A673 (cell line): Measurements from ENCODE around the gene HOXD1. TPM values are rescaled to one million over a fixed set of nuclear protein-coding genes. Genes with fewer than 3 reads are reported as not detected.
A peak's percentile ranks its signal among the peaks of the same experiment; 100 is the strongest.

Experiments used
- BruUV-seq: library from RNA; stranded (reverse); fragments of 400-500 nt; replicated peaks from 2 replicates; lab custom pipeline; 2021; lab: Mats Ljungman, UMichigan
- CTCF ChIA-PET: fragments of 300-600 bp; sonication (Branson Sonifier 250); formaldehyde crosslinking; loops from one replicate; lab custom pipeline; 2022; ENCODE audit warnings: antibody characterized with exemption; lab: Charles Lee
- POLR2A ChIA-PET: fragments of 300-600 bp; sonication (Branson Sonifier 250); formaldehyde crosslinking; loops from one replicate; lab custom pipeline; 2022; ENCODE audit warnings: antibody characterized with exemption; ENCODE audit not compliant: low non-redundant PET; lab: Charles Lee
- DNase-seq: peaks from one replicate; pipeline ENCODE4 v3.0.0-alpha.2; 2015; ENCODE audit warnings: low spot score
- H3K27ac ChIP-seq: fragments of 200-600 bp; sonication (generic); 2 replicates; pipeline ENCODE4 v1.5.1; 2016; ENCODE audit warnings: mixed run types, low read depth, mild to moderate bottlenecking, mixed read lengths, antibody characterized with exemption, low read length; ENCODE audit not compliant: poor library complexity, severe bottlenecking
- H3K27me3 ChIP-seq: fragments of 200-600 bp; sonication (generic); replicated peaks from 2 replicates; pipeline ENCODE4 v1.6.1; 2017; ENCODE audit warnings: mixed run types, low read depth, mild to moderate bottlenecking, mixed read lengths, antibody characterized with exemption, low read length; ENCODE audit not compliant: insufficient read depth, poor library complexity
- H3K36me3 ChIP-seq: fragments of 200-600 bp; sonication (generic); 2 replicates; pipeline ENCODE4 v1.6.1; 2016; ENCODE audit warnings: mixed run types, mild to moderate bottlenecking, mixed read lengths, antibody characterized with exemption, low read length; ENCODE audit not compliant: insufficient read depth, poor library complexity, severe bottlenecking
- H3K4me1 ChIP-seq: fragments of 200-600 bp; sonication (generic); 2 replicates; pipeline ENCODE4 v1.6.1; 2017; ENCODE audit warnings: mixed run types, mild to moderate bottlenecking, mixed read lengths, antibody characterized with exemption, low read length; ENCODE audit not compliant: insufficient read depth, poor library complexity, severe bottlenecking
- H3K4me3 ChIP-seq: fragments of 200-600 bp; sonication (generic); 2 replicates; pipeline ENCODE4 v1.5.1; 2016; ENCODE audit warnings: low read depth, mixed run types, mild to moderate bottlenecking, mixed read lengths, low read length; ENCODE audit not compliant: poor library complexity, severe bottlenecking
- H3K9me3 ChIP-seq: fragments of 200-600 bp; sonication (generic); 2 replicates; pipeline ENCODE4 v1.6.1; 2016; ENCODE audit warnings: mixed run types, low read depth, mild to moderate bottlenecking, mixed read lengths, antibody characterized with exemption, low read length; ENCODE audit not compliant: poor library complexity, severe bottlenecking
- CTCF ChIP-seq: fragments of 300-800, 200-600 bp; sonication (generic); conservative IDR thresholded peaks from 2 replicates; pipeline ENCODE4 v1.5.1; 2017; ENCODE audit warnings: low read depth, mild to moderate bottlenecking, antibody characterized with exemption, low read length, moderate library complexity, mixed read lengths
- EZH2 ChIP-seq: fragments of 200-600 bp; sonication (generic); IDR thresholded peaks from 2 replicates; pipeline ENCODE4 v1.6.1; 2017; ENCODE audit warnings: borderline replicate concordance, low read depth, mild to moderate bottlenecking, mixed read lengths, antibody characterized with exemption, low read length; ENCODE audit not compliant: poor library complexity, severe bottlenecking
- intact Hi-C: fragments of 100-400 bp; cut with micrococcal nuclease; formaldehyde crosslinking; loops from one replicate; pipeline ENCODE4 v1.10.0; 2022; ENCODE audit not compliant: unreplicated experiment
- total RNA-seq: library from RNA; stranded (reverse); gene quantifications from 2 replicates; pipeline ENCODE4 v1.2.3, GENCODE V29; 2021

HOXD1 gene
- total RNA-seq, 1 experiment from 2014 or later = not detected

GRCh38 chr2:176139661-176140512 lies 48.6 kb upstream of the HOXD1 start:
- TF ChIP-seq CTCF = no peak
- TF ChIP-seq EZH2 = no peak
- Histone ChIP-seq H3K4me1 (peaks cover 34% of the 10 kb centered on the region), H3K4me3 (peak overlapping the region; percentile 85), H3K36me3 (peaks cover 14% of the 10 kb centered on the region), H3K9me3 (no peaks in the 10 kb centered on the region), H3K27me3 (no peaks in the 10 kb centered on the region), H3K27ac (peak overlapping the region; percentile 98)
- intact Hi-C loops = loop anchor here (2.0 to 5.0 kb wide), 3 partner anchors 315 to 677 kb away; no protein-coding TSS in a partner anchor
- ChIA-PET POLR2A (interaction anchor here (0.5 to 0.7 kb wide), 5 partner anchors 8 to 539 kb away, joined by 3 to 8 read pairs (median 7); no protein-coding TSS in a partner anchor), CTCF (interaction anchor here (0.6 to 4.2 kb wide), 13 partner anchors 10 to 1009 kb away, joined by 3 to 35 read pairs (median 5); no protein-coding TSS in a partner anchor)
- no TSS peak for BruUV-seq
- DNase-seq = peak; percentile 55

GRCh38 chr2:176140513-176141317 lies 47.8 kb upstream of the HOXD1 start:
- DNase-seq = peak; percentile 94
- H3K36me3 ChIP-seq = peaks cover 19% of the 10 kb centered on the region
- ChIA-PET POLR2A (interaction anchor here (0.6 kb wide), 2 partner anchors 9 to 169 kb away, joined by 8 read pairs; no protein-coding TSS in a partner anchor), CTCF (interaction anchor here (0.6 to 4.2 kb wide), 7 partner anchors 8 to 1008 kb away, joined by 3 to 35 read pairs (median 7); no protein-coding TSS in a partner anchor)
- BruUV-seq = no TSS peak
- H3K27me3 ChIP-seq = no peaks in the 10 kb centered on the region
- H3K4me3 ChIP-seq = peak overlapping the region; percentile 85
- H3K9me3 ChIP-seq = no peaks in the 10 kb centered on the region
- TF ChIP-seq CTCF (peak; percentile 94), EZH2 (no peak)
- intact Hi-C loops = loop anchor here (2.0 kb wide), 2 partner anchors 314 to 414 kb away; no protein-coding TSS in a partner anchor
- peaks cover 34% of the 10 kb centered on the region for H3K4me1 ChIP-seq
- peak overlapping the region; percentile 61 for H3K27ac ChIP-seq

GRCh38 chr2:176142281-176142680 lies 46.2 kb upstream of the HOXD1 start:
- intact Hi-C loops = no loop called here
- Histone ChIP-seq H3K27ac (no peak overlapping the region), H3K9me3 (no peaks in the 10 kb centered on the region), H3K4me1 (peaks cover 50% of the 10 kb centered on the region), H3K36me3 (peaks cover 35% of the 10 kb centered on the region), H3K27me3 (no peaks in the 10 kb centered on the region), H3K4me3 (no peak overlapping the region)
- TF ChIP-seq EZH2 = no peak
- TF ChIP-seq CTCF = no peak
- POLR2A ChIA-PET = interaction anchor here (0.7 kb wide), 1 partner anchor 510 kb away, joined by 3 read pairs; no protein-coding TSS in a partner anchor
- DNase-seq = no peak
- CTCF ChIA-PET = no interaction called here
- BruUV-seq = no TSS peak
